SK-N-SH treated with all-trans-retinoic acid at 6 μM for 48 hours (cell line): Measurements from ENCODE around the gene NPVF.

Experiments used
- ATAC-seq: fragments of 200-7000 bp; cut with Tn5 transposase; 3 replicates; pipeline ENCODE4 v1.9.1; 2020; ENCODE audit warnings: mild to moderate bottlenecking, moderate library complexity
- ARNTL ChIP-seq: fragments of 450-650 bp; formaldehyde crosslinking; IDR thresholded peaks from 2 replicates; pipeline ENCODE4 v1.5.0; 2020; ENCODE audit warnings: low read depth, mild to moderate bottlenecking, moderate library complexity, borderline replicate concordance
- BACH2 ChIP-seq: fragments of 250-450 bp; sonication (Bioruptor Pico); IDR thresholded peaks from 2 replicates; pipeline ENCODE4 v1.9.0; 2021; ENCODE audit warnings: mild to moderate bottlenecking, borderline replicate concordance
- CREB5 ChIP-seq: fragments of 250-450 bp; sonication (Bioruptor Pico); IDR thresholded peaks from 2 replicates; pipeline ENCODE4 v1.5.1; 2020; ENCODE audit warnings: low read depth, mild to moderate bottlenecking, moderate library complexity
- CSDC2 ChIP-seq: fragments of 250-450 bp; sonication (Bioruptor Pico); IDR thresholded peaks from 2 replicates; pipeline ENCODE4 v1.5.0; 2020; ENCODE audit warnings: mild to moderate bottlenecking, moderate library complexity
- ESRRG ChIP-seq: fragments of 250-450 bp; sonication (Bioruptor Pico); IDR thresholded peaks from 2 replicates; pipeline ENCODE4 v1.6.1; 2021; ENCODE audit warnings: mild to moderate bottlenecking
- ISL1 ChIP-seq: fragments of 250-450 bp; sonication (Bioruptor Pico); IDR thresholded peaks from 2 replicates; pipeline ENCODE4 v2.1.2; 2022; ENCODE audit warnings: mild to moderate bottlenecking, moderate library complexity
- OSR1 ChIP-seq: fragments of 250-450 bp; sonication (Bioruptor Pico); IDR thresholded peaks from 2 replicates; pipeline ENCODE4 v1.8.0; 2022; ENCODE audit warnings: moderate library complexity, mild to moderate bottlenecking, inconsistent platforms
- PATZ1 ChIP-seq: fragments of 250-450 bp; sonication (Bioruptor Pico); IDR thresholded peaks from 2 replicates; pipeline ENCODE4 v1.8.0; 2020; ENCODE audit warnings: mild to moderate bottlenecking, moderate library complexity, borderline replicate concordance
- PPARA ChIP-seq: fragments of 250-450 bp; sonication (Bioruptor Pico); IDR thresholded peaks from 2 replicates; pipeline ENCODE4 v1.5.0; 2020; ENCODE audit warnings: mild to moderate bottlenecking, borderline replicate concordance
- RARB ChIP-seq: fragments of 250-450 bp; sonication (Bioruptor Pico); IDR thresholded peaks from 2 replicates; pipeline ENCODE4 v1.8.0; 2021; ENCODE audit warnings: mild to moderate bottlenecking, moderate library complexity
- SNAI2 ChIP-seq: fragments of 250-450 bp; sonication (Bioruptor Pico); IDR thresholded peaks from 2 replicates; pipeline ENCODE4 v1.5.0; 2020; ENCODE audit warnings: mild to moderate bottlenecking, moderate library complexity
- TCF4 ChIP-seq: fragments of 250-450 bp; sonication (Bioruptor Pico); IDR thresholded peaks from 2 replicates; pipeline ENCODE4 v1.8.0; 2021; ENCODE audit warnings: mild to moderate bottlenecking, moderate library complexity, borderline replicate concordance
- TOX ChIP-seq: fragments of 250-450 bp; sonication (Bioruptor Pico); IDR thresholded peaks from 2 replicates; pipeline ENCODE4 v1.8.0; 2021; ENCODE audit warnings: mild to moderate bottlenecking, moderate library complexity, borderline replicate concordance
- ZC3H10 ChIP-seq: fragments of 250-450 bp; sonication (Bioruptor Pico); IDR thresholded peaks from 2 replicates; pipeline ENCODE4 v1.5.1; 2021; ENCODE audit warnings: mild to moderate bottlenecking, moderate library complexity
- ZFP3 ChIP-seq: fragments of 250-450 bp; sonication (Bioruptor Pico); IDR thresholded peaks from 2 replicates; pipeline ENCODE4 v1.5.0; 2020; ENCODE audit warnings: mild to moderate bottlenecking, moderate library complexity
- ZFP30 ChIP-seq: fragments of 450-650 bp; formaldehyde crosslinking; IDR thresholded peaks from 2 replicates; pipeline ENCODE4 v1.5.0; 2022; ENCODE audit warnings: mild to moderate bottlenecking, moderate library complexity
- ZNF565 ChIP-seq: fragments of 450-650 bp; formaldehyde crosslinking; conservative IDR thresholded peaks from 2 replicates; pipeline ENCODE4 v1.5.0; 2020; ENCODE audit warnings: low read depth, mild to moderate bottlenecking, moderate library complexity
- ZNF70 ChIP-seq: fragments of 450-650 bp; formaldehyde crosslinking; IDR thresholded peaks from 2 replicates; pipeline ENCODE4 v1.5.0; 2020; ENCODE audit warnings: mild to moderate bottlenecking, moderate library complexity
- ZNF8 ChIP-seq: fragments of 450-650 bp; formaldehyde crosslinking; IDR thresholded peaks from 2 replicates; pipeline ENCODE4 v1.5.0; 2020; ENCODE audit warnings: mild to moderate bottlenecking, moderate library complexity
- TF ChIP-seq, protein P1 (sequence below): fragments of 250-450 bp; sonication (Bioruptor Pico); IDR thresholded peaks from 2 replicates; pipeline ENCODE4 v1.5.1; 2021; ENCODE audit warnings: mild to moderate bottlenecking, moderate library complexity
- TF ChIP-seq, protein P2 (sequence below): fragments of 250-450 bp; sonication (Bioruptor Pico); IDR thresholded peaks from 2 replicates; pipeline ENCODE4 v1.8.0; 2021; ENCODE audit warnings: low read depth, mild to moderate bottlenecking, moderate library complexity, borderline replicate concordance
- TF ChIP-seq, protein P3 (sequence below): fragments of 250-450 bp; sonication (Bioruptor Pico); IDR thresholded peaks from 2 replicates; pipeline ENCODE4 v1.5.0; 2020; ENCODE audit warnings: mild to moderate bottlenecking, moderate library complexity

NPVF gene

DNA sequence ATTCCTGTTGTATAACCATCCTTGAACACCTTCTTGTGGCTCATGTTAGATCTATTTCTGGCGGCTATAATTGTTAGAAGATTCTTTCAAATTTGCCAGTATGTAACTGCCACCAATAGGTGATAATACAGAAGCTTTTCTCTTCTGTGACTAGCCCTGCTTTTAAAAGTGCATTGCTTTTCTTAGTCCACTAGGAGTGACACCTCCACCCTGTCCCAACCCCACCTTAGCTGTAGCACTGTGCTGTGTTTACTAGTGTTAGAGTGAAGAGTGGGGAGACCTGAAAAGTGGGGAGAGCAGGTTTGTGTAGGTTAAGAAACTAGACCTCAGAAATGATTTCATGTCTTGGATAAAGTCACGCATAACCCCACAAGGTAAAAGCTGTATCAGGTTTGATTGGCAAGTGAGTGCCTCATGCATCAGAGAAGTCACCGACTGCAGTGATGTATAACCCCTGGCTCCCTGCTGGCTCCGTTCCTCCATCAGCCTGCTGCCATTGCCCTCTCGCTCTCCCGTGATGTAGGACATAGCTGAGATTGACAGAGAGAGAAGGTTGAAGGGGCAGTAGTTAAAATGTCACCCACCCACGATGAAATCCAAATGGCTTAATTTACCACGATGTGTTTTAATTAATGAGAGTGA lies 12.5 kb downstream of the NPVF start:
- peak; percentile 63 for ATAC-seq
- TF ChIP-seq, protein P1, sequence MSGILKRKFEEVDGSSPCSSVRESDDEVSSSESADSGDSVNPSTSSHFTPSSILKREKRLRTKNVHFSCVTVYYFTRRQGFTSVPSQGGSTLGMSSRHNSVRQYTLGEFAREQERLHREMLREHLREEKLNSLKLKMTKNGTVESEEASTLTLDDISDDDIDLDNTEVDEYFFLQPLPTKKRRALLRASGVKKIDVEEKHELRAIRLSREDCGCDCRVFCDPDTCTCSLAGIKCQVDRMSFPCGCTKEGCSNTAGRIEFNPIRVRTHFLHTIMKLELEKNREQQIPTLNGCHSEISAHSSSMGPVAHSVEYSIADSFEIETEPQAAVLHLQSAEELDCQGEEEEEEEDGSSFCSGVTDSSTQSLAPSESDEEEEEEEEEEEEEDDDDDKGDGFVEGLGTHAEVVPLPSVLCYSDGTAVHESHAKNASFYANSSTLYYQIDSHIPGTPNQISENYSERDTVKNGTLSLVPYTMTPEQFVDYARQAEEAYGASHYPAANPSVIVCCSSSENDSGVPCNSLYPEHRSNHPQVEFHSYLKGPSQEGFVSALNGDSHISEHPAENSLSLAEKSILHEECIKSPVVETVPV (CRISPR knock-in tag): no peak
- no peak for TF ChIP-seq ZC3H10 (CRISPR knock-in tag)
- no peak for TF ChIP-seq ESRRG
- no peak for TF ChIP-seq OSR1 (CRISPR knock-in tag)
- TF ChIP-seq BACH2 (CRISPR knock-in tag): no peak
- no peak for TF ChIP-seq SNAI2
- TF ChIP-seq ZNF565 (CRISPR knock-in tag): no peak
- no peak for TF ChIP-seq TOX (CRISPR knock-in tag)
- TF ChIP-seq CREB5 (CRISPR knock-in tag): no peak
- no peak for TF ChIP-seq CSDC2 (CRISPR knock-in tag)
- TF ChIP-seq TCF4 (CRISPR knock-in tag): no peak
- TF ChIP-seq ZFP30 (CRISPR knock-in tag): no peak
- TF ChIP-seq, protein P2, sequence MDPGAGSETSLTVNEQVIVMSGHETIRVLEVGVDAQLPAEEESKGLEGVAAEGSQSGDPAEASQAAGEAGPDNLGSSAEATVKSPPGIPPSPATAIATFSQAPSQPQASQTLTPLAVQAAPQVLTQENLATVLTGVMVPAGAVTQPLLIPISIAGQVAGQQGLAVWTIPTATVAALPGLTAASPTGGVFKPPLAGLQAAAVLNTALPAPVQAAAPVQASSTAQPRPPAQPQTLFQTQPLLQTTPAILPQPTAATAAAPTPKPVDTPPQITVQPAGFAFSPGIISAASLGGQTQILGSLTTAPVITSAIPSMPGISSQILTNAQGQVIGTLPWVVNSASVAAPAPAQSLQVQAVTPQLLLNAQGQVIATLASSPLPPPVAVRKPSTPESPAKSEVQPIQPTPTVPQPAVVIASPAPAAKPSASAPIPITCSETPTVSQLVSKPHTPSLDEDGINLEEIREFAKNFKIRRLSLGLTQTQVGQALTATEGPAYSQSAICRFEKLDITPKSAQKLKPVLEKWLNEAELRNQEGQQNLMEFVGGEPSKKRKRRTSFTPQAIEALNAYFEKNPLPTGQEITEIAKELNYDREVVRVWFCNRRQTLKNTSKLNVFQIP (CRISPR knock-in tag): no peak
- TF ChIP-seq ZNF70 (CRISPR knock-in tag): no peak

DNA sequence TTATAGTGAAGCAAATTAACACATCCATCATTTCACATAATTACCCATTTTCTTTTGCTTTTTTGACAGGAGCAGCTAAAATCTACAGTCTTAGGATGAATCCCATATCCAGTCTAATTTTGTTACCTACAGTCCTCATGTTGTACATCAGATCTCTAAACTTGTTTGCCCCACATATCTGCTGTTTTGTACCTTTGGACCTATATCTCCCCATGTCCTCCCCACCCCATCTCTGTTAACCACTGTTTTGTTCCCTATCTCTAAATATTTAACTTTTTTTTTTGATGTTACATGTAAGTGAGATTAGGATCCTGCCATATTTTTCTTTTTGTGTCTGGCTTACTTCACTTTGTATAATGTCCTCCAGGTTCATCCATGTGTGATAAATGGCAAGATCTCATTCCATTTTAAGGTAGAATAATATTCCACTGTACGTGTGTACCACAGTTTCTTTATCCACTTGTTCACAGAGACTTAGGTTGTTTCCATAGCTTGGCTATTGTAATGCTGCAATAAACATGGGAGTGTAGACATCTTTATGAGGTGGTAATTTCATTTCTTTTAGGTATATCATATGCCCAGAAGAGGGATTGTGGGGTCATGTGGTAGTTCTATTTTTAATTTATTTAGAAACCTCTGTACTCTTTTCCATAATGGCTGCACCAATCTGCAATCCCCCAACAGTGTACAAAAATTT lies 19.6 kb downstream of the NPVF start:
- ATAC-seq: no peak
- TF ChIP-seq OSR1 (CRISPR knock-in tag) (no peak), ARNTL (CRISPR knock-in tag) (no peak), TOX (CRISPR knock-in tag) (no peak)
- TF ChIP-seq, protein P2 (CRISPR knock-in tag): no peak
- TF ChIP-seq, all 23 proteins: peak for 0

- TF ChIP-seq OSR1 (CRISPR knock-in tag) (no peak), ZFP3 (CRISPR knock-in tag) (no peak)
- TF ChIP-seq, all 23 proteins: peak for 0
- ATAC-seq: no peak
Observed at GRCh38 chr7:25207887-25208286, 20.4 kb downstream of the NPVF start.

DNA sequence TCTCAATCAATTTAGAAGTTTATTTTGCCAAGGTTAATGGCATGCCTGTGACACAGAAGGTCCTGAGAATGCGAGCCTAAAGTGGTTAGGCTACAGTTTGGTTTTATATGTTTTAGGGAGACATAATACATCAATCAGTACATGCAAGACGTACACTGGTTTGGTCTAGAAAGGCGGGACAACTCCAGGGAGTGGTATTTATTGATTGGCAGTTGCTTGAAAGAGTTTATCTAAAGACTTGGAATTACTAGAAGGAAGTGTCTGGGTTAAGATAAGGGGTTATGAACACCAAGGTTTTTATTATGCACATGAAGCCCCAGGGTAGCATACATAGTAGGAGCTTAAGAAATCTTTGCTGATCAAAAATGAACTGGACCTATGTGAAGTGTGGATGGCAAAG lies 21.5 kb downstream of the NPVF start:
- TF ChIP-seq TCF4 (CRISPR knock-in tag): no peak
- TF ChIP-seq BACH2 (CRISPR knock-in tag): no peak
- TF ChIP-seq, protein P2 (CRISPR knock-in tag): no peak
- TF ChIP-seq, protein P3, sequence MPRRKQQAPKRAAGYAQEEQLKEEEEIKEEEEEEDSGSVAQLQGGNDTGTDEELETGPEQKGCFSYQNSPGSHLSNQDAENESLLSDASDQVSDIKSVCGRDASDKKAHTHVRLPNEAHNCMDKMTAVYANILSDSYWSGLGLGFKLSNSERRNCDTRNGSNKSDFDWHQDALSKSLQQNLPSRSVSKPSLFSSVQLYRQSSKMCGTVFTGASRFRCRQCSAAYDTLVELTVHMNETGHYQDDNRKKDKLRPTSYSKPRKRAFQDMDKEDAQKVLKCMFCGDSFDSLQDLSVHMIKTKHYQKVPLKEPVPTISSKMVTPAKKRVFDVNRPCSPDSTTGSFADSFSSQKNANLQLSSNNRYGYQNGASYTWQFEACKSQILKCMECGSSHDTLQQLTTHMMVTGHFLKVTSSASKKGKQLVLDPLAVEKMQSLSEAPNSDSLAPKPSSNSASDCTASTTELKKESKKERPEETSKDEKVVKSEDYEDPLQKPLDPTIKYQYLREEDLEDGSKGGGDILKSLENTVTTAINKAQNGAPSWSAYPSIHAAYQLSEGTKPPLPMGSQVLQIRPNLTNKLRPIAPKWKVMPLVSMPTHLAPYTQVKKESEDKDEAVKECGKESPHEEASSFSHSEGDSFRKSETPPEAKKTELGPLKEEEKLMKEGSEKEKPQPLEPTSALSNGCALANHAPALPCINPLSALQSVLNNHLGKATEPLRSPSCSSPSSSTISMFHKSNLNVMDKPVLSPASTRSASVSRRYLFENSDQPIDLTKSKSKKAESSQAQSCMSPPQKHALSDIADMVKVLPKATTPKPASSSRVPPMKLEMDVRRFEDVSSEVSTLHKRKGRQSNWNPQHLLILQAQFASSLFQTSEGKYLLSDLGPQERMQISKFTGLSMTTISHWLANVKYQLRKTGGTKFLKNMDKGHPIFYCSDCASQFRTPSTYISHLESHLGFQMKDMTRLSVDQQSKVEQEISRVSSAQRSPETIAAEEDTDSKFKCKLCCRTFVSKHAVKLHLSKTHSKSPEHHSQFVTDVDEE: no peak
- no peak for TF ChIP-seq ZNF565 (CRISPR knock-in tag)
- no peak for TF ChIP-seq OSR1 (CRISPR knock-in tag)
- no peak for TF ChIP-seq ZNF70 (CRISPR knock-in tag)
- TF ChIP-seq ISL1 (CRISPR knock-in tag): no peak
- TF ChIP-seq ZNF8 (CRISPR knock-in tag): no peak
- TF ChIP-seq PATZ1 (CRISPR knock-in tag): no peak
- TF ChIP-seq RARB (CRISPR knock-in tag): no peak
- no peak for TF ChIP-seq PPARA (CRISPR knock-in tag)
- no peak for ATAC-seq
